ENCODE results near the gene FHOD3. TPM values are rescaled to one million over a fixed set of nuclear protein-coding genes. Genes with fewer than 3 reads are reported as not detected.

FHOD3 gene
- polyA plus RNA-seq, 2 of the 4 experiments (the other 2 are of a cell fraction) = 2.5 to 3.6 TPM

GRCh38 chr18:36653870-36654269 is 356.4 kb downstream of the FHOD3 start:
- ATAC-seq = no peak
- no peak for DNase-seq (ENCODE audit: low read depth in 1 of 2, low spot score in 1 of 2)
- Histone ChIP-seq H3K4me3 (no peak overlapping the region), H3K4me1 (no peaks in the 10 kb centered on the region), H3K4me2 (no peak overlapping the region), H3K27ac (no peak overlapping the region), H3K9me3 (no peaks in the 10 kb centered on the region)
- TF ChIP-seq, protein P1, sequence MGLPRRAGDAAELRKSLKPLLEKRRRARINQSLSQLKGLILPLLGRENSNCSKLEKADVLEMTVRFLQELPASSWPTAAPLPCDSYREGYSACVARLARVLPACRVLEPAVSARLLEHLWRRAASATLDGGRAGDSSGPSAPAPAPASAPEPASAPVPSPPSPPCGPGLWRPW (IDR thresholded peaks at IDR 0.05) = no peak
- TF ChIP-seq NPAS2 (CRISPR knock-in tag; IDR thresholded peaks at IDR 0.05; ENCODE audit: borderline replicate concordance) (no peak), SMC3 (IDR thresholded peaks at IDR 0.05) (no peak), POLR2A (IDR thresholded peaks at IDR 0.05; ENCODE audit: low read length) (no peak), TFCP2L1 (CRISPR knock-in tag; IDR thresholded peaks at IDR 0.05) (no peak), CHD4 (IDR thresholded peaks at IDR 0.05; ENCODE audit: borderline replicate concordance) (no peak)
- WGBS (ENCODE audit: missing lambda C conversion rate) = 65% methylated on average over 6 of the region's 6 CpGs
- ChIA-PET POLR2A (no interaction called here), CTCF (no interaction called here)
- FAIRE-seq = no peak

- ChIA-PET POLR2A (no interaction called here), CTCF (no interaction called here)
- no peak overlapping the region for H3K27ac ChIP-seq
- no peaks in the 10 kb centered on the region for H3K4me1 ChIP-seq
- 40% methylated on average over 6 of the region's 6 CpGs for whole genome bisulfite sequencing (ENCODE audit: missing lambda C conversion rate)
- FAIRE-seq (no peak), DNase-seq (ENCODE audit: low read depth in 1 of 2, low spot score in 1 of 2) (no peak), ATAC-seq (no peak)
- no peak overlapping the region for H3K4me2 ChIP-seq
- H3K9me3 ChIP-seq = no peaks in the 10 kb centered on the region
- TF ChIP-seq RNF2 (IDR thresholded peaks at IDR 0.05; ENCODE audit: borderline replicate concordance, low read depth) = no peak
- TF ChIP-seq SREBF2 (IDR thresholded peaks at IDR 0.05) = no peak
- no peak for TF ChIP-seq HOXB5 (CRISPR knock-in tag; IDR thresholded peaks at IDR 0.05)
- no peak for TF ChIP-seq RARB (CRISPR knock-in tag; IDR thresholded peaks at IDR 0.05)
- no peak for TF ChIP-seq ATOH8 (CRISPR knock-in tag; IDR thresholded peaks at IDR 0.05; ENCODE audit: low read depth)
- no peak for TF ChIP-seq CBX8 (IDR thresholded peaks at IDR 0.05)
- TF ChIP-seq RAD21 (conservative IDR thresholded peaks at IDR 0.05 in 1 of 2, IDR thresholded peaks at IDR 0.05 in 1 of 2) = no peak
- TF ChIP-seq HOXA7 (CRISPR knock-in tag; IDR thresholded peaks at IDR 0.05) = no peak
- TF ChIP-seq, protein P2, sequence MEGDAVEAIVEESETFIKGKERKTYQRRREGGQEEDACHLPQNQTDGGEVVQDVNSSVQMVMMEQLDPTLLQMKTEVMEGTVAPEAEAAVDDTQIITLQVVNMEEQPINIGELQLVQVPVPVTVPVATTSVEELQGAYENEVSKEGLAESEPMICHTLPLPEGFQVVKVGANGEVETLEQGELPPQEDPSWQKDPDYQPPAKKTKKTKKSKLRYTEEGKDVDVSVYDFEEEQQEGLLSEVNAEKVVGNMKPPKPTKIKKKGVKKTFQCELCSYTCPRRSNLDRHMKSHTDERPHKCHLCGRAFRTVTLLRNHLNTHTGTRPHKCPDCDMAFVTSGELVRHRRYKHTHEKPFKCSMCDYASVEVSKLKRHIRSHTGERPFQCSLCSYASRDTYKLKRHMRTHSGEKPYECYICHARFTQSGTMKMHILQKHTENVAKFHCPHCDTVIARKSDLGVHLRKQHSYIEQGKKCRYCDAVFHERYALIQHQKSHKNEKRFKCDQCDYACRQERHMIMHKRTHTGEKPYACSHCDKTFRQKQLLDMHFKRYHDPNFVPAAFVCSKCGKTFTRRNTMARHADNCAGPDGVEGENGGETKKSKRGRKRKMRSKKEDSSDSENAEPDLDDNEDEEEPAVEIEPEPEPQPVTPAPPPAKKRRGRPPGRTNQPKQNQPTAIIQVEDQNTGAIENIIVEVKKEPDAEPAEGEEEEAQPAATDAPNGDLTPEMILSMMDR (IDR thresholded peaks at IDR 0.05) = no peak
- TF ChIP-seq CEBPB (IDR thresholded peaks at IDR 0.05) = no peak
- TF ChIP-seq RFX5 (IDR thresholded peaks at IDR 0.05) = no peak
- no peak for TF ChIP-seq PBX3 (IDR thresholded peaks at IDR 0.05)
- no peak for TF ChIP-seq NPAS2 (CRISPR knock-in tag; IDR thresholded peaks at IDR 0.05; ENCODE audit: borderline replicate concordance)
- TF ChIP-seq TFCP2L1 (CRISPR knock-in tag; IDR thresholded peaks at IDR 0.05) = no peak
- no peak for TF ChIP-seq EP300 (IDR thresholded peaks at IDR 0.05)
- TF ChIP-seq MYC (IDR thresholded peaks at IDR 0.05; ENCODE audit: borderline replicate concordance, low read length) = no peak
- no peak for TF ChIP-seq NR3C1 (IDR thresholded peaks at IDR 0.05)
- no peak for TF ChIP-seq FOSB (CRISPR knock-in tag; IDR thresholded peaks at IDR 0.05)
- TF ChIP-seq ESRRA (IDR thresholded peaks at IDR 0.05; ENCODE audit: borderline replicate concordance, low read length) = no peak
- TF ChIP-seq JUN (IDR thresholded peaks at IDR 0.05) = no peak
- H3K4me3 ChIP-seq = no peak overlapping the region
Measured at GRCh38 chr18:36655074-36655473, 357.6 kb downstream of the FHOD3 start.
